Gastroesophageal sphincter (tissue), 4 donors: ENCODE data around the gene MED27. TPM values are rescaled to one million over a fixed set of nuclear protein-coding genes. Genes with fewer than 3 reads are reported as not detected.

Source experiments
- ATAC-seq: fragments of 150-250 bp; one replicate; pipeline ENCODE4 v1.9.1; 2016; ENCODE audit warnings: mild to moderate bottlenecking, moderate library complexity
- H3K27ac ChIP-seq, 4 donors: fragments of 200-600 bp; sonication (generic) in 3 of 4; 1 replicate in 3 of 4; 2 replicates in 1 of 4; pipeline ENCODE4 v1.5.1; 2016 to 2019
- H3K27me3 ChIP-seq: fragments of 200-600 bp; sonication (generic); one replicate; pipeline ENCODE4 v1.5.1; 2019
- H3K36me3 ChIP-seq, 2 donors: fragments of 200-600 bp; sonication (generic); one replicate each; pipeline ENCODE4 v1.5.1; 2019; ENCODE audit warnings: control low read depth in 1 of 2
- H3K4me1 ChIP-seq, 3 donors: fragments of 200-600 bp; sonication (generic); 1 replicate in 2 of 3; 2 replicates in 1 of 3; pipeline ENCODE4 v1.5.1; 2016 to 2019; ENCODE audit warnings: control low read depth in 2 of 3
- H3K4me3 ChIP-seq, 2 donors: fragments of 200-600 bp; sonication (generic); one replicate each; pipeline ENCODE4 v1.5.1; 2019; ENCODE audit warnings: mild to moderate bottlenecking in 1 of 2, moderate library complexity in 1 of 2
- H3K9me3 ChIP-seq, 3 donors: fragments of 200-600 bp; sonication (generic); one replicate each; pipeline ENCODE4 v1.5.1; 2017 to 2019; ENCODE audit warnings: control low read depth in 2 of 3
- CTCF ChIP-seq, 4 experiments: fragments of 200-600 bp in 2 of 4; fragments of 450-650 bp in 2 of 4; sonication (generic) in 1 of 4; IDR thresholded peaks; one replicate each; pipeline ENCODE4 v1.5.1; 2017 to 2019; ENCODE audit warnings: antibody characterized with exemption in 4 of 4, mild to moderate bottlenecking in 2 of 4, moderate library complexity in 2 of 4
- EP300 ChIP-seq: sonication (generic); formaldehyde crosslinking; IDR thresholded peaks from one replicate; pipeline ENCODE4 v1.6.1; 2017; ENCODE audit warnings: antibody characterized with exemption, mild to moderate bottlenecking
- POLR2A ChIP-seq, 2 donors: fragments of 450-650 bp; IDR thresholded peaks; one replicate each; pipeline ENCODE4 v1.6.1; 2017; ENCODE audit warnings: antibody characterized with exemption in 2 of 2, mild to moderate bottlenecking in 2 of 2, moderate library complexity in 1 of 2
- POLR2AphosphoS5 ChIP-seq: sonication (generic); formaldehyde crosslinking; IDR thresholded peaks from one replicate; pipeline ENCODE4 v1.6.1; 2017; ENCODE audit warnings: antibody characterized with exemption
- WGBS, 2 donors: methylation state at CpG; one replicate each; pipeline ENCODE4 v1.1.5; 2018; ENCODE audit warnings: low coverage in 1 of 2; 5-methylcytosine and 5-hydroxymethylcytosine counted together
- total RNA-seq, 4 donors: library from RNA; depleted of rRNA; stranded (reverse); fragments of >200 nt; gene quantifications; one replicate each; pipeline ENCODE4 v1.1.0, GENCODE V29; 2016

MED27 gene
- total RNA-seq, 4 donors from 2014 or later = 13.2 to 21.0 (median 13.9) TPM

- TF ChIP-seq POLR2AphosphoS5 (no peak), POLR2A (IDR thresholded peaks at IDR 0.05) (no peak), EP300 (no peak), CTCF (IDR thresholded peaks at IDR 0.05) (no peak)
- Histone ChIP-seq H3K4me1 (no peaks in the 10 kb centered on the region), H3K4me3 (no peak overlapping the region), H3K27ac (no peak overlapping the region), H3K9me3 (no peaks in the 10 kb centered on the region), H3K36me3 (peaks cover 0 to 30% of the 10 kb centered on the region in 2 donors), H3K27me3 (no peaks in the 10 kb centered on the region)
- ATAC-seq = no peak
- WGBS, 2 donors = 63 to 83% methylated on average over 1 to 6 of the region's 10 CpGs
Measured at GRCh38 chr9:131868766-131869165, 210.9 kb downstream of the MED27 start.

- Histone ChIP-seq H3K4me3 (no peak overlapping the region), H3K27me3 (no peaks in the 10 kb centered on the region), H3K36me3 (peaks cover 0 to 32% of the 10 kb centered on the region in 2 donors), H3K27ac (no peak overlapping the region), H3K4me1 (no peaks in the 10 kb centered on the region), H3K9me3 (no peaks in the 10 kb centered on the region)
- WGBS, 2 donors = 88 to 96% methylated on average over 3 of the region's 6 CpGs
- no peak for TF ChIP-seq POLR2A (IDR thresholded peaks at IDR 0.05)
- no peak for TF ChIP-seq POLR2AphosphoS5
- TF ChIP-seq EP300 = no peak
- TF ChIP-seq CTCF (IDR thresholded peaks at IDR 0.05) = no peak
- ATAC-seq = no peak
Measured at GRCh38 chr9:131867611-131868192, 212.0 kb downstream of the MED27 start.

- Histone ChIP-seq H3K27ac (no peak overlapping the region), H3K36me3 (peaks cover 0 to 40% of the 10 kb centered on the region in 2 donors), H3K27me3 (no peaks in the 10 kb centered on the region), H3K4me1 (no peaks in the 10 kb centered on the region), H3K4me3 (no peak overlapping the region), H3K9me3 (no peaks in the 10 kb centered on the region)
- 73 to 97% methylated on average over 2 to 7 of the region's 10 CpGs for WGBS, 2 donors
- TF ChIP-seq EP300 (no peak), POLR2A (IDR thresholded peaks at IDR 0.05) (no peak), POLR2AphosphoS5 (no peak), CTCF (IDR thresholded peaks at IDR 0.05) (no peak)
- ATAC-seq = no peak
Measured at GRCh38 chr9:131865446-131866195, 214.0 kb downstream of the MED27 start.

DNA sequence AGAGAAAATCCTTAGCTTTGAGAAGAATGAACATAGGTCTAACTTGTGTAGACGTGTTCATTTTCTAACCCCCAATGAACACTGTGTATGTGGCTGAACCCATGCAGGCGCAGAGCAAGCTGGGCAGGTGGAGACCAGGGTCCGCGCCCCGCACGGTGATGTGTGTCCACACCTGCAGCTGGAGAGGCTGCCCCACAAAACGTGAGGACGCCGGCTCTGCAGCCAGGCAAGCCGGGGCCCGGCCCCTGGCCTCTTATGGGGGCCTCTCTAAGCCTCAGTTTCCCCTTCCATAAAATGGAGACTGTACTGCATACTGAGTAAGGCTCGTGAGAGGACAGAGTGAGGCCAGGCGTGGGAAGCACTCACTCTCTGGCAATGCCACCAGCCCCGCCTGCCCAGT, 215.1 kb downstream of the MED27 start:
- WGBS, 2 donors = 93 to 100% methylated on average over 5 to 11 of the region's 14 CpGs
- no peaks in the 10 kb centered on the region for H3K4me1 ChIP-seq
- H3K36me3 ChIP-seq = peaks cover 0 to 44% of the 10 kb centered on the region in 2 donors
- no peaks in the 10 kb centered on the region for H3K27me3 ChIP-seq
- H3K9me3 ChIP-seq = no peaks in the 10 kb centered on the region
- TF ChIP-seq EP300 (no peak), POLR2AphosphoS5 (no peak)
- ATAC-seq = no peak
- H3K27ac ChIP-seq = no peak overlapping the region
- H3K4me3 ChIP-seq = no peak overlapping the region

DNA sequence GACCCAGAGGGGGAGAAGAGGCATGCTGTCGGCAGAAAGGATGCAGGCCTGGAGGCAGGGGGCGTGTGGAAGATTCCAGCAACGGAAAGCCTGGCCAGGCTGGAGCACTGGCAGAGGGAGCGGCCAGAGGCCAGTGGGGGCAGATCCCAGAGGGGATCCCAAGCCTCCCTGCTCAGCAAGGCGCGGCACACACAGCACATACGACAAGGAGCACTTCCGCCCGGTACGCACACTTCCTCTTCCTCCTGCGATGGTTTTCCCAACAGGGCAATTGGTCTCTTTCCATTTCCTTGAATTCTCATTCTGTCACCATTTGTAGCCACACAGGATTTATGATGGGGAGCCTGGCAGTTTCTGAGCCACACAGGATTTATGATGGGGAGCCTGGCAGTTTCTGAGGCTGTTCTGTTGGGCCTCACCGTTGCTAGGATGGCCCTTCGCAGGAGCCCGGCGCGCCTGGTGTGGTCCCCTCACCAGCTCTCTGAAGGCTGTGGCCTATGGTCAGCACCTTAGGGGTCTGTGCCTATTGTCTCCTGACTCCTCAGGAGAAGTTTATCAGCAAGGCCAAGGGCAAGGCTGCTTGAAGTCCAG, 216.3 kb downstream of the MED27 start:
- H3K27me3 ChIP-seq = no peaks in the 10 kb centered on the region
- WGBS, 2 donors = 80 to 81% methylated on average over 7 to 11 of the region's 16 CpGs
- H3K4me1 ChIP-seq = no peaks in the 10 kb centered on the region
- no peak for ATAC-seq
- peaks cover 0 to 48% of the 10 kb centered on the region in 2 donors for H3K36me3 ChIP-seq
- no peak overlapping the region for H3K4me3 ChIP-seq
- no peak for TF ChIP-seq CTCF (IDR thresholded peaks at IDR 0.05)
- no peak for TF ChIP-seq POLR2AphosphoS5
- no peak for TF ChIP-seq POLR2A (IDR thresholded peaks at IDR 0.05)
- TF ChIP-seq EP300 = no peak
- H3K9me3 ChIP-seq = no peaks in the 10 kb centered on the region
- H3K27ac ChIP-seq = no peak overlapping the region
